H54 (cell line): ENCODE data around the gene TCTN2.
A peak's percentile ranks its signal among the peaks of the same experiment; 100 is the strongest.

Source experiments
- DNase-seq: peaks from one replicate; pipeline ENCODE4 v3.0.0; 2011; ENCODE audit warnings: low spot score, mixed read lengths; ENCODE audit not compliant: insufficient read length
- FAIRE-seq: peaks from 3 replicates; lab custom pipeline; 2011; peaks lifted over from hg19 to GRCh38; lab: Jason Lieb, UNC
- POLR2A ChIP-seq: IDR thresholded peaks from 2 replicates; pipeline ENCODE4 v1.6.1; 2011; ENCODE audit warnings: low read depth, mild to moderate bottlenecking, low read length

TCTN2 gene

DNA sequence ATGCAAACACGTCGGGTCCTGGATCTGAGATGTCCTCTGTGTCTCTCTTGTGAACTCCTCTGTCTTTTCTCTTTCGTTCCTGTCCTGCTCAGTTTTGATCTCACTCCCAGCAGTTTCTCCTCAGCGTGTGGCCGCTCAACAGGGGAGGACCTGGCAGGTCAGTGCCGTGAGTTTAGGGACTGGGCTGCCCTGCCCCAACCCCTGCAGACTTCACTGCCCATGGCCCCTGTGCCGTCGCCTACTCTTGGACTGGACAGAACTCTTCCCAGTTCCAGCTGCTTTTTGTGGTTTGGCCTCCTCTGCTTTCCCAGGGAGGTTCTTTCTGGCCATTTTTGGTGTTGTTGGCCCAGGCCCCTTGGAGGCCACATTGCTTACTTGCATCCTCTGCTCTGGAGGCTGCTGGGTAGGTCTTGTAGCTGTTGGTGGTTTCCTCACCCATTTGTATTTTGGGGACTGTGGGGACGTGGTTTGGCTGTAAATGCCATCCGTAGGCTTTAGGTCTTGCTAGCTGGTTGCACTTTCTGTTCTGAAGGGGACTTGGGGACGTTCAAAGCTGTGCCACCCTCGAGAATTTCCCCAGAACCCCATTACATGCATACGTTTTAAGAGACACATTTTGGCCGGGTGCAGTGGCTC, 71.1 kb downstream of the TCTN2 start:
- DNase-seq (no peak), FAIRE-seq (no peak)
- no peak for TF ChIP-seq POLR2A

DNA sequence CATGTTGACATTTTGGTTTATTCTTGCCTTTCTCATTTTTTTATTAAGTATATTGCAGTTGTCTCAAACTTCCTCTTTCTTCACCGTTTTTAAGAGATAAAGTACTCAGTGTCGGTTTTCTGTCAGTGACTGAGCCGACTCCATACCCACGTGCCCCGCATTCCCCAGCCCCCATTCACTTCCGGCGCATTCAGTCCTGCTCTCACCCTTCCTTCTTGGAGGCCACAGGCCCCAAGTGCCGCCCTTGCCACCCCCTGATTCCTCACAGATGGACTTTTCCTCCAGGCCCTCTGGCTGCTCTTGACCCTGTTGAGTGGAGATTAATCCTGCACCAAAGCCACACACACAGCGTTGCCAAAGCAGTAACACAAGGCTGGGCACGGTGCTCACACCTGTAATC, 72.1 kb downstream of the TCTN2 start:
- no peak for DNase-seq
- no peak for TF ChIP-seq POLR2A
- no peak for FAIRE-seq

DNA sequence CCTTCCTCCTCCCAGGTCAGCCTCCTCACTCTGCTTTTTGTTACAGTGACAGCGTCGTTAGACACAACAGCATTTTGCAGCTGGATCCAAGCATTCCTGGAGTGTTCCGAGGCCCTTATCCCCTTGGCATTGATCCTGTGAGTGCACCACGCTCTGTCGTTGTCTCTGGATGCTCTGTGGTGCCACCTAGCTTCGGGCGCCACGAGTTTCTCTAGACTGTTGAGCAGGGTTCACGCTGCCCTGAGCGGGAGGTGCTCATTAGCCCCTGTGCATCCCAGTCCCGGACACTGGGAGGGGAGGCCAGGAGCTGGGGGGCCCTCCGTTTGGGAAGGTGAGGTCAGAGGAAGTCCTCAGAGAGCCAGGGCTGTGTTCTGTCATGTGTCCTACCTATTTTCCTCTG, 73.9 kb downstream of the TCTN2 start:
- no peak for DNase-seq
- TF ChIP-seq POLR2A, result no peak
- no peak for FAIRE-seq

DNA sequence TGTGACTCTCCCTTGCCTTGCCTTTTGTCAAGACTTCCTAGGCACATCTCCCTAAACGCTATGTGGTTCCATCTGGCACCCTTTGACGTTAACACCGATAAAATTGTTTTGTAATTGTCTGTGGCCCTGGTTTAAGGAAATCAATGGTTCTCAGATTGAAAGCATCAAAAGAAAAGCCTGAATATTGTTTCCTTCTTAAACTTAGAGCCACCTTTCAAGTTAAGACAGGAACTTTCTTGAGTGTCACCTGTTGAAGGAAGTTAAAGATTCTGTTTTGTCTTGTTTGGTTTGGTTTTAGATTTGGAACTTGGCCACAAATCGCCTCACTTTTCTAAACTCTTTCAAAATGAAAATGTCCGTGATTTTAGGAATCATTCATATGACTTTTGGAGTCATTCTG, 76.4 kb downstream of the TCTN2 start:
- no peak for FAIRE-seq
- no peak for DNase-seq

DNA sequence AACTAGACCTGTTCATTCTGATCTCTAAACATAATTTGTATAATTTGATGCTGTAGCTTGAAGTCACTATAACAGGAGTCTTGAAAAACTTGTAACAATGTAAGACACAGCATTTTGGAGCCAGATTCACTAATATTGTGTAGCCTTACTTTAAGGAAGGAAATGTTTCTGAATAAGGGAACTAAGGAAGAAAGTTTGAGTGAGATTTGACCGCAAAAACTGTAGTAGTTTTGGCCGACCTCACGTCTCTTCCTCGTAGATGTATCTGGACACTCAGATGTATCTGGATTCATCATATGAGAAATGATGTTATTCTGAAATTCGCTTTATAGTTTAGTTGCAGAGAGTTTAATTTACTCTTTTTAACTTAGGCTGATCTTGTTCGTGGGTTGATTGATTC, 77.2 kb downstream of the TCTN2 start:
- FAIRE-seq (no peak), DNase-seq (no peak)

More for the DNA sequence above, 76.4 kb downstream of the TCTN2 start:
- TF ChIP-seq POLR2A, result no peak

DNA sequence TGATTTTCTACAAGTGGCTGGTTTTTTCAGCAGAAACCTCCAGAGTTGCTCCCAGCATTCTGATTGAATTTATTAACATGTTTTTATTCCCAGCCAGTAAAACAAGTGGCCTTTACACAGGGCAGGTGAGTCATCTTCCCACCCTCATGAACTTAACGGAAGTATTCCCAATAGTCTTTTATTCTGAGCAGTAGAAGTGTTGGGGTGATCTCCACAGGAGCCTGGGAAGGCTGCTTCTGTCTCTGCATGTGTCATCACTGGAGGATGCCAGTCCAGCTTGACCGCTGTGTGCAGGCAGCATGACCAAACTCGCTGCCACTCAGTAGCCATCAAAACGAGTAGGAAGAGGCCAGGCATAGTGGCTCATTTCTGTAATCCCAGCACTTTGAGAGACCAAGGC, 77.7 kb downstream of the TCTN2 start:
- FAIRE-seq, result peak; percentile 70

More for the DNA sequence above, 77.2 kb downstream of the TCTN2 start:
- no peak for TF ChIP-seq POLR2A

DNA sequence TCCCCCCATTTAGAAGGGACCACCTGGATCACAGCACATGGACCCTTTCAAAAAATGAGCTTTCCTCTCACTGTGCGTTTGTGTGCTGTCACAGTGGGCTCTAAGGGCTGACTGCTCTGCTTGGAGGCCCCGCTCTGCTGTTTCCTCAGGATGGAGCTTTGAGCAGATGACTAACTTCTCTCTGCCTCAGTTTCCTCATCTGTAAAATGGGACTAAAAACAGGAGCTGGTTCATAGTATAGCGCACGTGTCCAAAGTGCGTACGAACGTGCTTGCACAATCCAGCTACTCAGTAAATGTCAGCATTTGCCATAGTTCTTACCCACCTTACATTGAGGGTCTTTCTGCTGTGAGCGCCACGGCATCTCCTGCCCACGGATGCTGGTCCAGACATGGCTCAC, 78.4 kb downstream of the TCTN2 start:
- FAIRE-seq, result no peak
- TF ChIP-seq POLR2A, result no peak

More for the DNA sequence above, 77.7 kb downstream of the TCTN2 start:
- no peak for TF ChIP-seq POLR2A
- DNase-seq, result peak; percentile 86

DNA sequence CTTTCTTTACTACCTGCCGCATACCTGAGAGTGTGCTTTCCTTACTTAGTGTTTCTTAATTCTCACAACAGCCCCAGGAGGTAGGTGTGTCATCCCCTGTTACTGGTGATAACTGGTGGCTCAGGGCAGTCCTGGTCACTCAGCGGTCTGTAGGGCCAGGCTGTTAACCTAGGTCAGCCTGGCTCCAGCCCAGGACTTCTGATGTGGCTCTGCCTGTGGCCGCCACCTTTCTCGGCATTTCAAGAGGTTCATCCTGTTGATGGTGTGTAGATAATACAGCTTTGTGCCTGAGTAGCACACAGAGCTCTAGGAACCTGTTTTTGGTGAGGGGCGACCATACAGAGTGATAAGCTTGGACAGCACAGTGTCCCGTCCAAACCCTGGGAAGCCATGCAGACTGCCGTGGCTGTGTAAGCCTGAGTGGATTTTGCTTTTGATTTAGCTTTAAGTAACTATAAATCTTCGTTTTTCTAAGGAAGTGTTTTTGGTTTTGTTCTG, 79.3 kb downstream of the TCTN2 start:
- FAIRE-seq (no peak), DNase-seq (no peak)
- no peak for TF ChIP-seq POLR2A

More for the DNA sequence above, 78.4 kb downstream of the TCTN2 start:
- no peak for DNase-seq

DNA sequence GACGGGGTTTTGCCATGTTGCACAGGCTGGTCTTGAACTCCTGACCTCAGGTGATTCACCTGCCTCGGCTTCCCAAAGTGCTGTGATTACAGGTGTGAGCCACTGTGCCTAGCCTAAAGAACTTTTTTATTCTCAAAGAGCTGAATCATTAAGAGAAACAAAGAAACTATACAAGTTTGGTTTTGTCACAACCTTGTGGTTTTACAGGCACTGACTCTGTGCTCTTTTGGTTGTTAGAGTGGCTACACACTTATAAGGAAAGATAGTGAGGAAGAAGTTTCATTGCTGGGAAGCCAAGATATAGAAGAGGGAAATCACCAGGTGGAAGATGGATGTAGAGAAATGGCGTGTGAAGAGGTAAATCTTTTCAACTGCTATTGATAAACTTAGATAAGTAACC, 81.1 kb downstream of the TCTN2 start:
- TF ChIP-seq POLR2A, result no peak
- FAIRE-seq (no peak), DNase-seq (no peak)

DNA sequence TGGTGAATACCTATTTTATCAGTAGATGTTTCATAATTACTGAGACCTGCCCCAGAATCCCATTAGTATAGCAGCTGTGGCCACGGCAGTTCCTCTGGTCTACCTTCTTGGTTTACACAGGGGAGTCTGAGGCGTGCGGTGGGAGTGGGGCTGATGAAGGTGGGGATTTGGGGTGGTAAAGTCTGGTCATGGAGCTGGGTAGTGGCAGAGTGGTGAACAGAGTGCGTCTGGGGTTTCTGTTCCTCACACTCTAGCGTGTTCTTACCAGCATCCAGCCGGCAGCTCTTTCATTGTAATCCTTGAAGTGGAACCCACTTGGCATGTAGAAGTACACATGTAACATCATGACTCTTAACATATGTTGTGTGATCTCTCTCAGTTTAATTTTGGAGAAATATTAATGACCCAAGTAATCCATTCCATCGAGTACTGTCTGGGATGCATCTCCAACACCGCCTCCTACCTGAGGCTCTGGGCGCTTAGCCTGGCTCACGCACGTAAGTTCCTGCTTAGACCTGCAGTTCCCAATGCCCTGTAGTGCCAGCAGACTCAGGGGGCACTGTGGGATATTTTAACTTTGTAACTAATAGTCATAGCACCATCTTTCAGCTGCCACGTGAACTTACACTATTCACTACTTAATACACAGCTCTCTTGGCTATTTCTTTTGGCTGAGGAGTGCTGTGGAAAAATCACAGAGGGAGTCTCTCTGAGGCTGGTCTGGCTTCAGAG, 83.3 kb downstream of the TCTN2 start:
- DNase-seq, result no peak
- TF ChIP-seq POLR2A, result no peak
- FAIRE-seq, result no peak

DNA sequence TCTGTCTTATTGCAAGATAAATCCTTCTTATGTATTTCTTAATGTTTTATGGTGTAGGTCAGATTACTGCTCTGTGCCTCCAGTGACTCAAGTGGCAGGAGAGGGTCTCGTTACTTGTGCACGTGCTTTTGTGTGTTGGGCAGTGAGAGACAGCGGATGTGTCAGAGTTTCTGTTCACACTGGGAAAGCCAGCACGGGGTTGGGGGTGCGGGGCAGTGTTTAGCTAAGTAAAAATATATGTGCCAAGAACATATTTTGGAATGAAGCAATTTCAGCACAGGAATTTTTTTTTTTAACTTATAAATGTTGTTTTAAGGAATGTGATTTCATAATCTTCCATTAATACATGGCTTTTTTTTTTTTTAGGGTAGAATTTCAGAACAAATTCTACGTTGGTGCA, 86.6 kb downstream of the TCTN2 start:
- FAIRE-seq, result no peak
- DNase-seq, result no peak
- TF ChIP-seq POLR2A, result no peak
